Measurements from ENCODE around the gene PPP1R3F.

The PPP1R3F gene

GRCh38 chrX:49263631-49264030 is 6.0 kb upstream of the PPP1R3F start:
- H3K27me3 ChIP-seq (ENCODE audit: insufficient read depth, poor library complexity, severe bottlenecking): no peaks in the 10 kb centered on the region
- H3K4me1 ChIP-seq (ENCODE audit: insufficient read depth, poor library complexity, severe bottlenecking): no peaks in the 10 kb centered on the region
- H3K36me3 ChIP-seq (ENCODE audit: low read depth): no peaks in the 10 kb centered on the region
- no peak for DNase-seq (ENCODE audit: low spot score)
- no peak overlapping the region for H3K27ac ChIP-seq (ENCODE audit: poor library complexity, severe bottlenecking)
- no peak for ATAC-seq (ENCODE audit: low read depth)
- no peak for TF ChIP-seq CTCF (IDR thresholded peaks at IDR 0.05; ENCODE audit: poor library complexity, severe bottlenecking)
- no peak overlapping the region for H3K4me3 ChIP-seq (ENCODE audit: severe bottlenecking)
- H3K9me3 ChIP-seq (ENCODE audit: severe bottlenecking): no peaks in the 10 kb centered on the region

- Histone ChIP-seq H3K4me3 (ENCODE audit: severe bottlenecking) (no peak within 1 kb of the TSS), H3K27me3 (ENCODE audit: insufficient read depth, poor library complexity, severe bottlenecking) (no peaks in the 10 kb centered on the region), H3K27ac (ENCODE audit: poor library complexity, severe bottlenecking) (no peak within 1 kb of the TSS), H3K4me1 (ENCODE audit: insufficient read depth, poor library complexity, severe bottlenecking) (no peaks in the 10 kb centered on the region), H3K9me3 (ENCODE audit: severe bottlenecking) (no peaks in the 10 kb centered on the region), H3K36me3 (ENCODE audit: low read depth) (no peaks in the 10 kb centered on the region)
- no peak for TF ChIP-seq CTCF (IDR thresholded peaks at IDR 0.05; ENCODE audit: poor library complexity, severe bottlenecking)
- ATAC-seq (ENCODE audit: low read depth): no peak
- DNase-seq (ENCODE audit: low spot score): no peak
Measured at GRCh38 chrX:49264460-49264859, 5.1 kb upstream of the PPP1R3F start, which contains the start of gene FOXP3. Gene FOXP3 (minus strand): TSS chrX:49264710. CDS start chrX:49258505, 6,205 bp downstream.

DNA sequence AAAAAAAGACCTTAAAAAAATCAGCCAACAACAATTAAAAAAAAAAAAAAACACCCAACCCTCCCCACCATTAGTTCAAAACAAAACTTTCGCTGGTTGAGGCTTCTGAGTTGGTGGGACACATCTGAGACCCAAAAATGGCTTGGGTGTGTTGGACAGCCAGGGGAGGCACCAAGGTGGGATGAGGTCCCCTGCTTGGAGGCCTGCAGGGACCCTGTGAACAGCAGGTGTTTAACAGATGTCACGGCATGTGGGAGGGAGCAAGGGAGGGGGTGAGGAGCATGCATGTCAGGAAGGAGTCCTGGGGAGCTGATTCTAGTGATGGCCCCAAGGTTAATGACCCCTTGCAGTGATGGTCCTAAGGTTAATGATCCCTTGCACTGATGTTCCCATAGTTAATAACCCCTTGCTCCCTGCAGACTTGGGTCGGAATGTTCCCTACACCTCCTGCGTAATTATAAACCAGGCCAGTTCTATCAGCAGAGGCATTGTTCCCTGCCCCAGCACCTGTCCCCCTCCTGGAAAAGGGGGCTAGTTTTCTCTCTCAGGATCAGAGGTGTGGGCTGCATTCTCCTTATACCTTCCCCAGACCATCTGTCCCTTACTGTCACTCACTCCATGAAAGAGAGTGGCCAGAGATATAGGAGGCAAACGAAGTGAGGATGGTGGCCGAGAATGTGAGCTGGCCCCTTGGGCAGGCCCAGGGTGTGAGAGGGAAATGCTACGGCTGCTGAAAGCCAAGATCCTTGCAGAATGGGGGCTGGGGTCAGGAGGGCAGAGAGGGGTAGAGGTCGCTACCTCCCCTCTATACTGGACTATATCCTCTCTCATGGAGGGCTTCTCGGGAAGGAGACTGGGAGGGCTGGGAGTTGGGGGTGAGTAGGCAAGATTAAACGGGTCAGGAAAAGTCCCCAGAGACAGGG is 2.8 kb upstream of the PPP1R3F start:
- Histone ChIP-seq H3K9me3 (ENCODE audit: severe bottlenecking) (no peaks in the 10 kb centered on the region), H3K27ac (ENCODE audit: poor library complexity, severe bottlenecking) (no peak overlapping the region), H3K36me3 (ENCODE audit: low read depth) (no peaks in the 10 kb centered on the region), H3K4me3 (ENCODE audit: severe bottlenecking) (no peak overlapping the region), H3K27me3 (ENCODE audit: insufficient read depth, poor library complexity, severe bottlenecking) (no peaks in the 10 kb centered on the region), H3K4me1 (ENCODE audit: insufficient read depth, poor library complexity, severe bottlenecking) (peaks cover 3% of the 10 kb centered on the region)
- no peak for TF ChIP-seq CTCF (IDR thresholded peaks at IDR 0.05; ENCODE audit: poor library complexity, severe bottlenecking)
- DNase-seq (ENCODE audit: low spot score): no peak
- ATAC-seq (ENCODE audit: low read depth): no peak

DNA sequence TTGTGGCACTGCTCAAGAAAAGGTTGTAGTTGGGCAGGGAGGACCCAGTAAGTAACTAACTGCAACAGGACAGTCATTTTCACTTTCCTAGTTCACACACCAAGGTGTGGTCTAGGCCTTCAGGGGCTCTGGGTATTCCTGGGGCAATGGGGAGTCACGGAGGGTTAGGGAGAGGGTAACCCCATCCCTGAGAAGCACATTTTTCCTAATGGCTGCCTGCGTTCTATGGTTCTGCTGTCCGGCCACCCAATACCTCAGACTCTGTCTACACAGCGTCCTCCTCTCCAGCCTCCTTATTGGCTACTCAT is 937 bp upstream of the PPP1R3F start:
- Histone ChIP-seq H3K36me3 (ENCODE audit: low read depth) (no peaks in the 10 kb centered on the region), H3K4me3 (ENCODE audit: severe bottlenecking) (peak overlapping the region; percentile 84), H3K27ac (ENCODE audit: poor library complexity, severe bottlenecking) (peak overlapping the region; percentile 71), H3K9me3 (ENCODE audit: severe bottlenecking) (no peaks in the 10 kb centered on the region), H3K4me1 (ENCODE audit: insufficient read depth, poor library complexity, severe bottlenecking) (peaks cover 3% of the 10 kb centered on the region), H3K27me3 (ENCODE audit: insufficient read depth, poor library complexity, severe bottlenecking) (no peaks in the 10 kb centered on the region)
- no peak for TF ChIP-seq CTCF (IDR thresholded peaks at IDR 0.05; ENCODE audit: poor library complexity, severe bottlenecking)
- no peak for ATAC-seq (ENCODE audit: low read depth)
- no peak for DNase-seq (ENCODE audit: low spot score)
